NCI-H510A treated with DMSO at 0.1 percent for 48 hours (cell line): ENCODE results near the gene KLHDC9.

Source experiments
- DNase-seq: peaks from one replicate; lab custom pipeline; 2025; lab: John Stamatoyannopoulos, UW

KLHDC9 gene

DNA sequence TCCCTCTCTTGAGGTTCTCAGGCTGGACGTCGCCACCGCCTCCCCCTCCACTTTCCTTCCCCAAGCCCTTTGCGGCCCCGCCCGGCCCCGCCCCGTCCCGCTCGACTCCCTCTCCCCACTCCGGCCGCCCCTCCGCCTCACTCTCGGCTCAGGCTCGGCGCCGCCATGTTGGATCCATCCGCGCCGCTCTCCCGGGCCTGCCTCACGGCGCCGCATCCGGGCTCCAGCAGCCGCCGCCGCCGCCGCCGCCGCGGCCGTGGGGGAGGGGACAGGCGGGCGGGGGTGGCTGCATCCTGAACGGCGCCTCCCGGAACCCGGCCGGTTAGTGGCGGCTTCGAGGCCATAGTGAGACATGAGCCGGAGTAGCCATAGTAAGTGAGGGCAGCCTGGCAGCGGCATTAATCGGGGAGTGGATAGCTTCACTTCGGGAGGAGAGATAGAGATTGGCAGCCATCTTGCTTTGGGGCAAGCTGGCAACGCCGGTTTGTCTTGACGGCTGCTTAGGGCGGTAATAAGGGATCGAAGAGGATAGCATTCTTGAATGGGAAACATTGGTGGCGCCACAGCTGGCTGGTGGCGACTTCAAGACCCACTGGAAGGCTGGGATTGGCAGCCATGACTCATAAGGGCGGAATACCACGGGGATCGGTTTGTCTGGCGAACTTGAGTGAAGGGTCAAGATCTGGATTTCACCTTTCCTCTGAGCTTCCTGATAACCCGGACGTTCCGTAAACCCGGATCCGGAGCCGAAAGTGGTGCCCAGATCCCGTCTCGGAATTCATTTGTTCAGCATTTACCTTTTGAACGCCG lies 34.5 kb downstream of the KLHDC9 start, which contains the start of gene DEDD:
DEDD (minus strand) TSS at position 258 of the 810 bp plus-strand sequence. CDS start 8,205 bp downstream, outside the sequence.
- DNase-seq = peak; percentile 96

DNA sequence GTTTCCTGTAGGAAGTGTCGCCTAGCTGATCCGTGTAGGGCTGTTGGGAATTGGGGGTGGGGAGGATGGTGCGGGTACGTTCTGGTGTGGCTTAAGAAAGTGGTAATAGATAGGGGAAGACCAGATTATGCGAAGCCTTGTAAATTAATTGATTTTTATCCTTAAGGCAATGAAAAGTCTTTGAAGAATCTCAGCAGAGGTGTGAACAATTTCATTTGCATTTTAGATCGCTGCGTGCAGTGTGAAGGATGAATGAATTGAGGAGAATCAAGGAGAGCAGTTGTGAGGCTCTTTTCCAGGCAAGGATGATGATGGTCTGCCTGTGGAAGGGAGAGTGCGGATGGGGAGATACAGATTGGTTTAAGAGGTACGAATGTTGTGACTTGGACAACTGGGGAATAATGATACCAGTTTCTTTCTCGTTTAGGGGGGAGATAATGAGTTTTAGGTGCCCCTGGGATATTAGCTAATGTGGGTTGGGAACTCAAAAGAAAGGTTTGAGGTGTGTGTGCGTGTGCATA lies 35.1 kb downstream of the KLHDC9 start:
- peak; percentile 61 for DNase-seq

DNA sequence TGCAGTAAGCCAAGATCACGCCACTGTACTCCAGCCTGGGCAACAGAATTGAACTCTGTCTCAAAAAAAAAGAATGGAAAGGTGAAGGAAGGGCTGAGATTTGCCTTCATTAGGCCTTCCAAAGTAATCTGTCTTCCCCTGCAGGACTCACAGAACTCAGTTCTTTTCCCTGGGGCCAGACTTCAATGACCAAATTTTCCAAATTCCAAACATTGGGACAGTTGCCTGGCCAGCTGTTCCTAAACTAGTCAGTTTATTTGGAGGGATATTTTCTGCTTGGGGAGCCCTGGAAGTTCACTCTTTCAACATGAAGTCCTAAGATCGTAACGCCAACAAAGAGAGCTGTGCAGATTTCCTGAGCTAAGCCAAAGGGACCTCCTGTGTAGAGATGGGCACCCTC lies 39.7 kb downstream of the KLHDC9 start:
- no peak for DNase-seq

DNA sequence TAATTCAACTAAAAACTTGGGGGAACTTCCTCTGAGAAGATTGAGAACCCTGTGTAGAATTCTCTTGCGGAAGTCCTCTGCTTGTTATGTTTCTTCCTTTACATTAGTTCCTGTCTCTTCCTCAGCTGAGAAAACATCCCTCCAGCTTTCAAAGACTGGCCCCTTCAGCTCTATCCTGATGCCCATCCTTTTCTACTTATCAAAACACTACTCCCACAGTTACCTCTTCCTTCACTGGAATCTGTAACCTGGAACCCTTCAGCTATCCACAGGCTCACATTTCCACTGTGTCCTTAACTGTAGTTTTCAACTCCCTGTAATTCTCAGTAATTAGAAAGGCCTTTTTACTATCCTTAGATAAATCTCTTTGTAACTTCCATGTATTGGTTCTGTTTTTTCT lies 40.3 kb downstream of the KLHDC9 start:
- no peak for DNase-seq

DNA sequence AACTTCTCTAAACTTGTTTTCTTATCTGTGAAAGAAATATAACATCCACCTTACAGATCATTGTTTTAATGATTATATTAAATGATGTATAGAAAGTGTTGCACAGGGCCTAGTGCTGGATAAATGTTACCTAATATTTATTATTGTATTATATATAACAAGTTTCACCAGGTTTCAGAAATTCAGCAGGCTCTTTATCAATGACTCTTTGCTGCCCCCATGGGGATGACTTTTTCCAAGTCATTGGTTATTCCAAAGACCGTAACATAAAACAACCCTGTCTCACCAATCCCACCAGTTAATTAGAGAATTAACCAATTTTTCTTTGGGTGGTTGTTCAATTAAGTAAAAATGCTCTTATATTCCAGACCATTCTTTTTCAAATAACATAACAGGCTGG lies 41.6 kb downstream of the KLHDC9 start:
- peak; percentile 19 for DNase-seq

DNA sequence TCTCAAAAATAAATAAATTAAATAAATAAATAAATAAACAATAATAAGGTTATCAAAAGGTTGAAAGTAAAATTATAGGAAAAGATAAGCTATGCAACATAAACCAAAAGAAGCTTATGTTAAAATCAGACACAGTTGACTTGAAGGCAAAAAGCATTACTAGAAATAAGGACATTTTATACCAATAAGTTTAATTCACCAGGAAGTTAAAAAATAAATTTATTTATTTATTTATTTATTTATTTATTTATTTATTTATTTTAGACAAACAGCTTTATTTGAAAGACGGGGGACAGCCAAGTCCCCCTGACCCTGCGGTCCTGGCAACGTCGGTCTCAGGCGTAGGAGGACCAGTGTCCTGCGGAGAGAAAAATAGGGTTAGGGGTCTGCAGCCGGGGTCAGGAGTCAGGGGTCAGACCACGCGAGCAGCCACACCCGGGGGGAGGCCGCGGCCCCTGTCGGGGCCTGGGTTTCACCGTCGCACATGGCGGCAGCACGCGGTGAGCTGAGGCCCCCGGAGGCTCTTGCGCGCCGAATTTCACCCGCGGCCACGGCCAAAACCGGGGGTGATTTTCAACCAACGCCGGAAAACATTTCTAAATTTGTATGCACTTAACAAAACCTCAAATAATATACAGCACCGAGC lies 42.7 kb downstream of the KLHDC9 start:
- DNase-seq = no peak

DNA sequence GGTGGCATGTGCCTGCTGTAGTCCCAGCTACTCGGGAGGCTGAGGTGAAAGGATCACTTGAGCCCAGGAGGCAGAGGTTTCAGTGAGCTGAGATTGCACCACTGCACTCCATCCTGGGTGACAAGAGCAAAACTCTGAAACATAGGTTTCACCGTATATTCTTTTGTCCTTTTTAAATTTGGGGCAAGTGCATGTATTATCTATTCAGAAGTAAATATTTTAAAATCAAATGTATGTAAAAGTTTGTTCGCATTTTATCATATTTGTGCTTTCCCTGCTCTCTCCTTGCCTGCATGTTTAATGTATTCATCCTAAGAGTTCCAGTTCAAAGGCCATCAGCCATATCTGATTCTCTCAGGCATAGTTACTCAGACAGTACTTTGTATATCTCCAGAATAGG lies 47.7 kb downstream of the KLHDC9 start:
- DNase-seq = no peak
